NB4 (cell line): ENCODE data around the gene STK39.

Experiments used
- POLR2A ChIP-seq: IDR thresholded peaks from 2 replicates; pipeline ENCODE4 v1.6.1; 2011; ENCODE audit warnings: mild to moderate bottlenecking; ENCODE audit not compliant: insufficient read length; ENCODE audit errors: extremely low read depth
- TF ChIP-seq, protein P1 (sequence below): IDR thresholded peaks from one replicate; pipeline ENCODE4 v1.5.1; 2012; ENCODE audit warnings: low read depth, low read length

DNA sequence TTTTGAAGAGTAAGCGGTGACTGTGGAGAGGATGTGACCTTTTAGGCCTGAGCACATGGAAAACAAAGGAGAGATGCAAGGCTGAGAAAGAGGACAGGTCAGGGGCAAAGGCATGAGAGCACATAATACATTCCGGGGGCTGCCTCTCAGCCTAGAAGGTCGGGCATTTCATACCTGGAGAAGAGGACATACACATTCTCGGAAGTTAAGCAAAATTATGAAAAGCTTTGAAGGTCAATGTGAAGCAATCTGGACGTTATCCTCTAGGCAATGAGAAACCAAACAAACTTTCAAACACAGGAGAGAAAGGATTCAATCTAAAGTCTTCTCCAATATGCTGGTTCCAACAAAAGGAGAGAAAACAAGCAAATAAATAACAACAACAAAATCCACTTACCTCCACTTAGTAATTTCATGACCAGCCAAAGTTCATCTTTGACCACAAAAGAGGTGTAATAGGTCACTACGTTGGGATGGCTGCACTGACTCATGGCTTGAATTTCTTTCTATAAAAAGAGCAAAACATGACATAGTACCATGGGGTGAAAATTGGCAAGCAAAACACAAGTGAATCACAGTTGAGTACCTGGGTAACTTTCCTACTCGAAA is 80.4 kb downstream of the STK39 start:
- TF ChIP-seq POLR2A = no peak
- TF ChIP-seq, protein P1, sequence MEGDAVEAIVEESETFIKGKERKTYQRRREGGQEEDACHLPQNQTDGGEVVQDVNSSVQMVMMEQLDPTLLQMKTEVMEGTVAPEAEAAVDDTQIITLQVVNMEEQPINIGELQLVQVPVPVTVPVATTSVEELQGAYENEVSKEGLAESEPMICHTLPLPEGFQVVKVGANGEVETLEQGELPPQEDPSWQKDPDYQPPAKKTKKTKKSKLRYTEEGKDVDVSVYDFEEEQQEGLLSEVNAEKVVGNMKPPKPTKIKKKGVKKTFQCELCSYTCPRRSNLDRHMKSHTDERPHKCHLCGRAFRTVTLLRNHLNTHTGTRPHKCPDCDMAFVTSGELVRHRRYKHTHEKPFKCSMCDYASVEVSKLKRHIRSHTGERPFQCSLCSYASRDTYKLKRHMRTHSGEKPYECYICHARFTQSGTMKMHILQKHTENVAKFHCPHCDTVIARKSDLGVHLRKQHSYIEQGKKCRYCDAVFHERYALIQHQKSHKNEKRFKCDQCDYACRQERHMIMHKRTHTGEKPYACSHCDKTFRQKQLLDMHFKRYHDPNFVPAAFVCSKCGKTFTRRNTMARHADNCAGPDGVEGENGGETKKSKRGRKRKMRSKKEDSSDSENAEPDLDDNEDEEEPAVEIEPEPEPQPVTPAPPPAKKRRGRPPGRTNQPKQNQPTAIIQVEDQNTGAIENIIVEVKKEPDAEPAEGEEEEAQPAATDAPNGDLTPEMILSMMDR = no peak
